Neural crest cell (in vitro differentiated cells): ENCODE measurements around the gene ZNF319. TPM values are rescaled to one million over a fixed set of nuclear protein-coding genes. Genes with fewer than 3 reads are reported as not detected.

ENCODE experiments used
- DNase-seq: peaks from one replicate; pipeline ENCODE4 v3.0.0; 2021; ENCODE audit warnings: low read depth, mixed read lengths, low spot score
- H3K27ac Mint-ChIP-seq: one replicate; pipeline ENCODE4 v1.8.0; 2021; ENCODE audit warnings: mild to moderate bottlenecking, mixed read lengths; ENCODE audit not compliant: unreplicated experiment
- H3K27me3 Mint-ChIP-seq: 2 replicates; pipeline ENCODE4 v1.8.0; 2021; ENCODE audit warnings: low read depth, mild to moderate bottlenecking, mixed read lengths
- H3K36me3 Mint-ChIP-seq: 2 replicates; pipeline ENCODE4 v1.8.0; 2021; ENCODE audit warnings: low read depth, mild to moderate bottlenecking, mixed read lengths
- H3K4me1 Mint-ChIP-seq: 2 replicates; pipeline ENCODE4 v1.8.0; 2021; ENCODE audit warnings: mixed read lengths
- H3K4me3 Mint-ChIP-seq: one replicate; pipeline ENCODE4 v1.8.0; 2021; ENCODE audit warnings: mild to moderate bottlenecking, mixed read lengths
- H3K9me3 Mint-ChIP-seq: 2 replicates; pipeline ENCODE4 v1.8.0; 2021; ENCODE audit warnings: mixed read lengths
- CTCF ChIP-seq: fragments of 200-600 bp; sonication (generic); conservative IDR thresholded peaks from 2 replicates; pipeline ENCODE4 v1.5.0; 2021; ENCODE audit warnings: antibody characterized with exemption, mild to moderate bottlenecking
- total RNA-seq: library from RNA; stranded (reverse); gene quantifications from 2 replicates; pipeline ENCODE4 v1.2.1, GENCODE V29; 2021

The ZNF319 gene
- total RNA-seq, 1 donor from 2014 or later: 15.5 TPM

- Mint-ChIP-seq H3K27me3 (no peaks in the 10 kb centered on the region), H3K36me3 (no peaks in the 10 kb centered on the region), H3K4me1 (no peaks in the 10 kb centered on the region), H3K9me3 (no peaks in the 10 kb centered on the region), H3K4me3 (no peak overlapping the region), H3K27ac (no peak overlapping the region)
- no peak for TF ChIP-seq CTCF
- DNase-seq: no peak
Measured at GRCh38 chr16:57960310-57960709, 40.2 kb downstream of the ZNF319 start.

DNA sequence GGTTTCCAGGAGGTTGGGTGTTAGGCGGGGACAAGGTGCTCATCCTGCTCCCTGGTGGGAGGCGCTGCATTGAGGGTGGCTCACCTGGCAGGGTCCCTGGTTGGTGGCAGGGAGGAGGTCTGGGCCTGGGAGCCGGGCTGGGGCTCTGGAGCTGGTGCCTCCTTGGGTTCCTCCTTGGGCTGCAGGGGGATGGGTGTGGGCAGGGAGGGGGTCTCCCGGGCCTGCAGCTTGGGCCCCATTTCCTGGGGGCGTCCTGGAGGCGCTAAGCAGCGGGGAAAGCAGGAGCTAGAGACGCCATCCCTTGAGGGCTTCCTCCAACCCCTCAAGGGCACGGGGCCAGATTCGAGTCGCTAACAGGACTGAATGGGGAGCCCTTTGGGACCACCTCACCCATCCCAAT lies 40.7 kb downstream of the ZNF319 start:
- Mint-ChIP-seq H3K4me3 (no peak overlapping the region), H3K4me1 (no peaks in the 10 kb centered on the region), H3K36me3 (no peaks in the 10 kb centered on the region), H3K27ac (no peak overlapping the region), H3K9me3 (no peaks in the 10 kb centered on the region), H3K27me3 (no peaks in the 10 kb centered on the region)
- DNase-seq: no peak
- no peak for TF ChIP-seq CTCF

DNA sequence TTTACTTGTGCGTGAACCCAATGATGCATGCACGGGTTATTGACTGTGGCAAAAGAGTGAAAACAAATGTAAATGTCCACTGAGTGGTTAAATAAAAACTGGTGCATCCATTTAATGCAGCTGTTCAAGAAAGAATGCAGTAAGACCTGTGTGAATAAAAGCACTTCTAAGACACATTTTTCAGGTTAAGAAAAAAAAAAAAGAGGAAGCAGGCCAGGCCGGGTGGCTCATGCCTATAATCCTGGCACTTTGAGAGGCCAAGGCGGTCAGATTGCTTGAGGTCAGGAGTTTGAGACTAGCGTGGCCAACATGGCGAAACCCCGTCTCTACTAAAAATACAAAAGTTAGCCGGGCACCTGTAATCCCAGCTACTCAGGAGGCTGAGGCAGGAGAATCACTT lies 41.4 kb downstream of the ZNF319 start:
- Mint-ChIP-seq H3K9me3 (no peaks in the 10 kb centered on the region), H3K27ac (no peak overlapping the region), H3K4me3 (no peak overlapping the region), H3K4me1 (no peaks in the 10 kb centered on the region), H3K27me3 (no peaks in the 10 kb centered on the region), H3K36me3 (no peaks in the 10 kb centered on the region)
- no peak for DNase-seq
- TF ChIP-seq CTCF: no peak

DNA sequence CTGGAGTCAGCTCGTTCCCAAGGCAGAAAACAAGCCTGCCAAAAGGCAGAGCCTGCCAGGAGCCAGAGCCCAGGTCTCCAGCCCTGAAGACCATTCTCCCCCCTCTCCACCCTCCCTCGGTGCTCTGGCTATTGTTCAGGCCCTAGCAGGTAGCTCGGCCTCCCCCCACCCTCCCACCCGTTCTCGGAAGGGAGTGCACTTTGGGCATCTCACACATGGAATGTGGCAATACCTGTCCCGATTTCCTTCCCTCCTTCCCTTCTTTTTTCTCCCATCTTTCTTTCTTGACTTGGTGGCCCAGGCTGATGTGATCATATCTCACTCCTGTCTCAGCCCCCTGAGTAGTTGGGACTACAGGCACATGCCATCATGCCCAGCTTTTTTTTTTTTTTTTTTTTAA lies 41.9 kb downstream of the ZNF319 start:
- H3K4me3 Mint-ChIP-seq: no peak overlapping the region
- H3K27me3 Mint-ChIP-seq: no peaks in the 10 kb centered on the region
- no peaks in the 10 kb centered on the region for H3K4me1 Mint-ChIP-seq
- H3K9me3 Mint-ChIP-seq: no peaks in the 10 kb centered on the region
- no peak for DNase-seq
- no peak for TF ChIP-seq CTCF
- no peak overlapping the region for H3K27ac Mint-ChIP-seq
- no peaks in the 10 kb centered on the region for H3K36me3 Mint-ChIP-seq

GRCh38 chr16:57957673-57958392 lies 42.6 kb downstream of the ZNF319 start:
- DNase-seq: no peak
- Mint-ChIP-seq H3K4me3 (no peak overlapping the region), H3K36me3 (no peaks in the 10 kb centered on the region), H3K9me3 (no peaks in the 10 kb centered on the region), H3K27me3 (no peaks in the 10 kb centered on the region), H3K4me1 (no peaks in the 10 kb centered on the region), H3K27ac (no peak overlapping the region)
- TF ChIP-seq CTCF: no peak
